ENCODE measurements around the gene CYP4F11. TPM values are rescaled to one million over a fixed set of nuclear protein-coding genes. Genes with fewer than 3 reads are reported as not detected.

CYP4F11 gene
- total and polyA plus RNA-seq, 12 donors, result 0.18 to 10.5 (median 2.5) TPM; not detected in 2

DNA sequence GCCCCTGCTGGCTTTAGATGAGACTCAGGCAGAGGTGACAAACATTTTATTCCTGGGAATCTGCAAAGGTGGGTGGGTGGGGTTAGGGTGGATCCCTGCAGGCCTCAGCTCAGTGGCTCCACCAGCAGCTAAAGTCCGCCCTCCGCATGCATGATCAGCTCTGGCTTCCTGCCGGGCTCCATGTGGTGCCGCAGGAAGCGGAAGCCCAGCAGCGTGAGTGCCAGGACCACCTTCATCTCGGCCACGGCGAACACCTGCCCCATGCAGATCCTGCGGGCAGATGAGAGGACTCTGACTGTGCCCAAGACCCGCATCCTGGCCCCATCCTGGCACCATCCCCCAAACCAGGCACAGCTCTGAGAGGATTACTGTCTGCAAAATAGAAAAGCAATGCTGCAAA is 62.8 kb downstream of the CYP4F11 start:
- intact Hi-C loops (cut with DNase I), result no loop called here
- Histone ChIP-seq H3K4me3 (no peak overlapping the region), H3K9me3 (replicated peaks in 1 of 3) (no peaks in the 10 kb centered on the region), H3K27me3 (peaks cover 17% of the 10 kb centered on the region), H3K4me1 (replicated peaks in 1 of 2) (no peaks in the 10 kb centered on the region), H3K27ac (no peak overlapping the region), H3K36me3 (replicated peaks in 1 of 2) (no peaks in the 10 kb centered on the region)
- no peak for DNase-seq
- TF ChIP-seq, protein P1, sequence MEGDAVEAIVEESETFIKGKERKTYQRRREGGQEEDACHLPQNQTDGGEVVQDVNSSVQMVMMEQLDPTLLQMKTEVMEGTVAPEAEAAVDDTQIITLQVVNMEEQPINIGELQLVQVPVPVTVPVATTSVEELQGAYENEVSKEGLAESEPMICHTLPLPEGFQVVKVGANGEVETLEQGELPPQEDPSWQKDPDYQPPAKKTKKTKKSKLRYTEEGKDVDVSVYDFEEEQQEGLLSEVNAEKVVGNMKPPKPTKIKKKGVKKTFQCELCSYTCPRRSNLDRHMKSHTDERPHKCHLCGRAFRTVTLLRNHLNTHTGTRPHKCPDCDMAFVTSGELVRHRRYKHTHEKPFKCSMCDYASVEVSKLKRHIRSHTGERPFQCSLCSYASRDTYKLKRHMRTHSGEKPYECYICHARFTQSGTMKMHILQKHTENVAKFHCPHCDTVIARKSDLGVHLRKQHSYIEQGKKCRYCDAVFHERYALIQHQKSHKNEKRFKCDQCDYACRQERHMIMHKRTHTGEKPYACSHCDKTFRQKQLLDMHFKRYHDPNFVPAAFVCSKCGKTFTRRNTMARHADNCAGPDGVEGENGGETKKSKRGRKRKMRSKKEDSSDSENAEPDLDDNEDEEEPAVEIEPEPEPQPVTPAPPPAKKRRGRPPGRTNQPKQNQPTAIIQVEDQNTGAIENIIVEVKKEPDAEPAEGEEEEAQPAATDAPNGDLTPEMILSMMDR (IDR thresholded peaks at IDR 0.05), result no peak
- TF ChIP-seq POLR2A (IDR thresholded peaks at IDR 0.05), result no peak
- 7 to 16% (median 11%) methylated on average over 1 to 11 of the region's 11 CpGs for WGBS, 4 donors

- intact Hi-C loops (cut with DNase I), result loop anchor here in 1 of 2 donors (5.0 kb wide), 1 partner anchor 243 kb away; no protein-coding TSS in a partner anchor
- no peak for DNase-seq
- 47 to 66% (median 51%) methylated on average over 5 to 9 of the region's 9 CpGs for WGBS, 4 donors
These were observed 64.5 kb downstream of the CYP4F11 start for GRCh38 chr19:15869873-15870272.

GRCh38 chr19:15869109-15869555 is 65.2 kb downstream of the CYP4F11 start:
- H3K27me3 ChIP-seq, result peaks cover 12% of the 10 kb centered on the region
- H3K4me1 ChIP-seq (replicated peaks in 1 of 2), result no peaks in the 10 kb centered on the region
- TF ChIP-seq, protein P1 (IDR thresholded peaks at IDR 0.05), result peak; percentile 44 to 73 (median 60)
- no peak for TF ChIP-seq POLR2A (IDR thresholded peaks at IDR 0.05)
- no peaks in the 10 kb centered on the region for H3K9me3 ChIP-seq (replicated peaks in 1 of 3)
- peak in 5 of 7 donors; percentile 27 to 57 (median 48) for DNase-seq
- WGBS, 4 donors, result 1 to 4% (median 2%) methylated on average over 3 of the region's 3 CpGs
- intact Hi-C loops (cut with DNase I), result loop anchor here in 1 of 2 donors (5.0 kb wide), 1 partner anchor 242 kb away; no protein-coding TSS in a partner anchor
- H3K4me3 ChIP-seq, result no peak overlapping the region
- H3K36me3 ChIP-seq (replicated peaks in 1 of 2), result no peaks in the 10 kb centered on the region
- H3K27ac ChIP-seq, result no peak overlapping the region

More at GRCh38 chr19:15869873-15870272, 64.5 kb downstream of the CYP4F11 start:
- H3K9me3 ChIP-seq (replicated peaks in 1 of 3), result no peaks in the 10 kb centered on the region
- no peaks in the 10 kb centered on the region for H3K4me1 ChIP-seq (replicated peaks in 1 of 2)
- TF ChIP-seq POLR2A (IDR thresholded peaks at IDR 0.05), result no peak
- TF ChIP-seq, protein P1 (IDR thresholded peaks at IDR 0.05), result no peak
- peaks cover 12% of the 10 kb centered on the region for H3K27me3 ChIP-seq
- H3K36me3 ChIP-seq (replicated peaks in 1 of 2), result no peaks in the 10 kb centered on the region
- H3K4me3 ChIP-seq, result no peak overlapping the region
- H3K27ac ChIP-seq, result no peak overlapping the region

- DNase-seq, result no peak
- intact Hi-C loops (cut with DNase I), result loop anchor here in 1 of 2 donors (5.0 kb wide), 1 partner anchor 239 kb away; no protein-coding TSS in a partner anchor
- 35 to 56% (median 49%) methylated on average over 5 of the region's 5 CpGs for WGBS, 4 donors
These were observed 67.7 kb downstream of the CYP4F11 start for GRCh38 chr19:15866636-15867035.

More at GRCh38 chr19:15866636-15867035, 67.7 kb downstream of the CYP4F11 start:
- H3K27me3 ChIP-seq, result peaks cover 10% of the 10 kb centered on the region
- no peak overlapping the region for H3K27ac ChIP-seq
- no peaks in the 10 kb centered on the region for H3K4me1 ChIP-seq (replicated peaks in 1 of 2)
- TF ChIP-seq, protein P1 (IDR thresholded peaks at IDR 0.05), result no peak
- TF ChIP-seq POLR2A (IDR thresholded peaks at IDR 0.05), result no peak
- no peaks in the 10 kb centered on the region for H3K36me3 ChIP-seq (replicated peaks in 1 of 2)
- H3K4me3 ChIP-seq, result no peak overlapping the region
- H3K9me3 ChIP-seq (replicated peaks in 1 of 3), result no peaks in the 10 kb centered on the region
